NOMO-1 treated with DMSO at 0.1 percent for 48 hours (cell line): ENCODE measurements around the gene THNSL1.
"Not testable (repeated sequence)": the region's sequence is repeated elsewhere in the genome, so short reads cannot be mapped to it uniquely, and the experiment has no call there.

Source experiments
- DNase-seq: peaks from one replicate; lab custom pipeline; 2025; ENCODE audit not compliant: unreplicated experiment; lab: John Stamatoyannopoulos, UW

The THNSL1 gene, protein sequence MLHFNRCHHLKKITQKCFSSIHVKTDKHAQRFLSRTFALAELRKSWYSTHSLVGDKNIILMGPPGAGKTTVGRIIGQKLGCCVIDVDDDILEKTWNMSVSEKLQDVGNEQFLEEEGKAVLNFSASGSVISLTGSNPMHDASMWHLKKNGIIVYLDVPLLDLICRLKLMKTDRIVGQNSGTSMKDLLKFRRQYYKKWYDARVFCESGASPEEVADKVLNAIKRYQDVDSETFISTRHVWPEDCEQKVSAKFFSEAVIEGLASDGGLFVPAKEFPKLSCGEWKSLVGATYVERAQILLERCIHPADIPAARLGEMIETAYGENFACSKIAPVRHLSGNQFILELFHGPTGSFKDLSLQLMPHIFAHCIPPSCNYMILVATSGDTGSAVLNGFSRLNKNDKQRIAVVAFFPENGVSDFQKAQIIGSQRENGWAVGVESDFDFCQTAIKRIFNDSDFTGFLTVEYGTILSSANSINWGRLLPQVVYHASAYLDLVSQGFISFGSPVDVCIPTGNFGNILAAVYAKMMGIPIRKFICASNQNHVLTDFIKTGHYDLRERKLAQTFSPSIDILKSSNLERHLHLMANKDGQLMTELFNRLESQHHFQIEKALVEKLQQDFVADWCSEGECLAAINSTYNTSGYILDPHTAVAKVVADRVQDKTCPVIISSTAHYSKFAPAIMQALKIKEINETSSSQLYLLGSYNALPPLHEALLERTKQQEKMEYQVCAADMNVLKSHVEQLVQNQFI

DNA sequence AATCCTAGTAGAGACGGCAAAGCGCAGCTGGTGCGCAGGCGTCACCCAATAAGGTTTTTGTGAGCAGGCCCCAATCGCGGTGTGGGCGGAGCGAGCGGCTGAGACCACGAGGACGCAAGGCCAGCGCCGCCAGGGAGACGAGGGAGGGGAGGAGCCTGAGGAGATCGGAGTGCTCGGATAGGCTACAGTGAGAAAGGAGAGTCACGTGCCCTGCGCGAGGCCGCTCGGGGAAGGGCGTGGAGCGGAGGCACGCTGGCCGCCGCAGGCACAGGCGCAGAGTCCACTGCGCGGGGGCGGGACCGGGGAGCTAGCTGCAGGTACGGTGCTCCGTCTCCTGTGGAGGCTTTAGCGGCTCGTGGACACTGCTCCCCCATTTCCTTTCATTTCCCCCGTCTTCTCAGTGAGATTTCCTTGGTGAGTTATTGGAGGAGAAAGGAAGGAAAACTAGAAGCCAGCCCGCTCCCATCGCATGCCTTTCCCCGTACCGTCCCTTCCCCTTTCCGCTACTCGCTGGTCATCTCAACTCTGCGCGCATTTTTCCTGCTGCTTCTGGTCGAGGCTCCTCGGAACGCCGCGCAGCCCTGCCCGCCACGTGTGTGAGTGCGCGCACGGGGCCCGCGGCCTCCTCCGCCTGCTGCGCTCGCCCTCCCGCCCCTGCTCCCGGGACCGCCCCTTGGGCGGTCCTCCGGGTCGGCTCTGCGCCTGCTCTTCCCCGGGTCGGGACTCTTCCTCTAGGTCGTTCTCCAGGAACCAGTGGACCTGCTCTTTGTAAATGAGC is at the start of gene THNSL1:
TSS of gene THNSL1 (plus strand) at position 237 of the 778 bp plus-strand sequence. CDS start 6,612 bp downstream, outside the sequence.
- DNase-seq, result peak; percentile 99

DNA sequence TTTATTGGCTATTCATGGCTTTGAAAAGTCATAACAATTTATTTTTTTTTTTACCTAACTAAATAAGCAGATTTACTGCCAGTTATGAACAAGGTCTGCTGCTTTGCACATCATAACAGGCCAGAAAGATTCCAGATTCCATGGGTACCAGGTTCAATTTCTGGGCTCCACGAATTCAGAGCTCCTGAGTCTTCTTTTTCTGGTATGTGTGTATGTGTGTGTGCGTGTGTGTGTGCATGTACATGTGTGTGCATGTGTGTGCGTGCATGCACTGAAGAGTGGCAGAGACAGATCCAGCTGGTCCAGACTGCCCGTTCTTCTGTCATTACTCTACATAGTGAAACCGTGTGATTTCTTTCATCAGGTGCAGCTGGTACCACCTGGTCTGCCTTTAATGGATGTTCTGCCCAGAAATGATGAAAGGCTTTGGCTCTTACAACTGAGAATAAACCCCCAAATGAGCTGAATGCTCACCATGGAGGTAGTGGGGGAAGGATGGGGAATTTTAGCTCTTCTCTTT is 49.4 kb upstream of the THNSL1 start:
- no peak for DNase-seq

- DNase-seq, result no peak
Observed at GRCh38 chr10:24968349-24968748, 48.1 kb upstream of the THNSL1 start.

DNA sequence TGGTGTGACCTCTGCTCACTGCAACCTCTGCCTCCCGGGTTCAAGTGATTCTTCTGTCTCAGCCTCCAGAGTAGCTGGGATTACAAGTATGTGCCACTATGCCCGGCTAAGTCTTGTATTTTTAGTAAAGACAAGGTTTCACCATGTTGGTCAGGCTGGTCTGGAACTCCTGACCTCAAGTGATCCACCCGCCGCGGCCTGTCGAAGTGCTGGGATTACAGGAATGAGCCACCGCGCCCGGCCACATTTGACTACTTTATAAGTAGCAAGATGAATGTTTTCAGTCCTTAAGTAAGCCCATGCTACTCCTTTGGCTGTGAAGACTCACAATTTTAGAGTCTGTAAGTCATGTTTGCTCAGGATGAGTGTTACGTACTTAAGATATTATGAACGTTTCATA is 47.5 kb upstream of the THNSL1 start:
- not testable (repeated sequence) for DNase-seq

GRCh38 chr10:24969841-24970281 is 46.6 kb upstream of the THNSL1 start:
- no peak for DNase-seq

DNA sequence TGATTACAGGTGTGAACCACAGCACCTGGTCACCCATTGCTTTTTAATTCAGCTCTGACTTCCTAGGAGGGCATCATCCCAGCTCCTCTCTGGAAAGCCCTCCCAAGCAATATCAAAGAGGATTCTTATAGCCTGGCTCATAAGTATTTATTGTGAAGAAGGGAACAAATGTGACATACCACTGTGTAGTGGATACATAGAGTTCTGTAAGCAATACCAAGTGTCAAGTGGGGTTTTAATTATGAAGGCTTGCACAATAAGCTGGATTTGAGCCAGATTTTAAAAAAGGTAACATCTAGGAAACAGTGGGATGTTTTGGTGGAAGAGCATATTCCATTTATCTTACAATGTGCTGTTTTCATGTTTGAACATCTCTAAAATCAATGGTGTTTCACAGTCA is 45.0 kb upstream of the THNSL1 start:
- DNase-seq, result no peak

DNA sequence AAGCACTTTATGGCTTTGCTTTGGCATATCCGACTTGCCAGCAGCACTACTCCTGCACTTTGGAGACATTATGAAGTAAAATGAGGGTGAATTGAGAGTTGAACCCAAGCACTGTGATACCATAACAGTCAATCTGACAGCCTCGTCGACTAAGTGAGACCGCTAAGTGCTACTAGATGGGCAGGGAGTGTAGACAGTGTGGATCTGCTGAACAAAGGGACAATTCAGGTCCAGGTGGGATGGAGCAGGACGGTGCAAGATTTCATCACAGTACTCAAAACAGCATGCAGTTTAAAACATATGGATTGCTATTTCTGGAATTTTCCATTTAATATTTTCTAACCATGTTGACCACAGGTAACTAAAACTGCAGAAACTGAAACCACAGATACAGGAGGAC is 43.2 kb upstream of the THNSL1 start:
- DNase-seq, result no peak

GRCh38 chr10:24974976-24975375 is 41.4 kb upstream of the THNSL1 start:
- no peak for DNase-seq

GRCh38 chr10:24979685-24980084 is 36.7 kb upstream of the THNSL1 start:
- no peak for DNase-seq

DNA sequence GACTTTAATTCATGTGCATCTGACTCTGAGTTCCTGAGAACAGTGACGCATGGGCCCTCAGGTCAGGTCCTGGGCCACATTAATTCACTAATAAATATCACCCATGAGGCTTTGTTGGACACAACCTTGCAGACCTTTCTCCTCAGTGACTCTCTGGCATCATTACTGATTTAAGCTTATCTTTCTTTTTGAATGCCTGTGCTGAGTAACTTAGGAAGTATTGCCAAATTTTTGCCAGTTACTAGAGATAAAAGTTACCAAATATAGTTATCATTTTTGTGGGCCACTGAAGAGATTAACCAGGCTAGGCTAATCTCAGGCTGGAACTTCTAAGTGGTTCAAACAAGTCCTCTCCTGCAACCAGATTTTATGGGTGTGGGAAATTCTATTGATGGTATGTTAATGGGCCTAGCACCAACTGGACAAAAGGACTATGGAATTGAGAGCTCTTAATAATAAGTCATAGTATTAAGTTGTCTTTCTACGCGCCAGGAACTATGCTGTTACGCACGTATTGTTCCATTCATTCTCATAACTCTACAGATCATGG is 35.2 kb upstream of the THNSL1 start:
- no peak for DNase-seq

DNA sequence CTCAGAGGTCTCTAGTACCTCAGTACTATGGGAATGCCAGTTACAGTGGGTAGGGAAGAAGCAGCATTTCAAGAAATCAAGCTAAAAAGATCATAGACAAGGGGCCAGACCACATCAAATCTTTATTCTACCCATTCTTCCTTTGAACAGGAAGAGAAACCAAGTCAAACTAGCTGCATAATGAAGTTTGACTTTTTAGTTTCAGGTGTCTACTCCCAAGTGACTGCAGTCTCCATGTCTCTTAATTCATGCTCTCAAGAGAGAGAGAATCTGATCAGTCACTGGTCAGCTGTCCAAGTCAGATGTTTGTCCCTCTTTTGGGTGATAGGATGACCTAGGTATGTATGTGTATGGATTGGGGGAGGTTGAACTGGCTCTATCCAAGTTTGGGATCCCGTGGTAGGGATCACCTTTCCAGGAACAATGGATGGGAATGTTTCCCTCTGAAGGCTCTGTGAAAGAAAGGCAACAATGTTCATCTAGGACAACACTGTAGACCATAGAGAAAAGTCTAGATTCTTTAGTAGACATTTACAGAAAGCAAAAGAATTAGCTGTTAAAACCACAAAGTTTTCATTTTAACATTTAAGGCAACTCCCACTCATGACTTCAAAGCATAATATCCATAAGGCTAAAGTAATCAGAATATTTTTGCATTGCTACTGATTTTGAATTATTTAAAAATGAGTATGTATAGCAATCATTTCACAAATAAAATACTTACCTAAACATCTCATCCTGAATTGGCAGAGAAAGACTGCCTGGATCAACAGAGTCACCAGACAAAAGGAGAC is 33.9 kb upstream of the THNSL1 start:
- DNase-seq, result no peak

DNA sequence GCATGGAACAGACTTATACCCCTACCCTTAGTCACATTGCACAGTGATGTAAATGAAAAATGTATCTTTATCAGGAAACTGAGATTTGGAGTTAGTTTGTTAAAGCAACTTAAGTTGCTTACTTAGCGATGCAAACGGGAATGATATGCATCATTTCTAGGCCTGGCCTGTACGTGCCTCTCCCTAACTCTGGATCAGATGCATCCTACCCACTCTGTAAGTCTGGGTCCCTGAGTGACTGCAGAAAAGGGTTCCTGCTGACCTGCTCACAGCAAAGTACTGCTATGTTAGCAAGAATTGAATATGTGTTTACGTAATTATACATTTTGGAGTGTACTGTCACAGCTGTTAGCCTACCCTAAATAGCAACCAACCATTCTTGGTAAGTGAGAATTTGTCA is 33.3 kb upstream of the THNSL1 start:
- DNase-seq, result no peak

DNA sequence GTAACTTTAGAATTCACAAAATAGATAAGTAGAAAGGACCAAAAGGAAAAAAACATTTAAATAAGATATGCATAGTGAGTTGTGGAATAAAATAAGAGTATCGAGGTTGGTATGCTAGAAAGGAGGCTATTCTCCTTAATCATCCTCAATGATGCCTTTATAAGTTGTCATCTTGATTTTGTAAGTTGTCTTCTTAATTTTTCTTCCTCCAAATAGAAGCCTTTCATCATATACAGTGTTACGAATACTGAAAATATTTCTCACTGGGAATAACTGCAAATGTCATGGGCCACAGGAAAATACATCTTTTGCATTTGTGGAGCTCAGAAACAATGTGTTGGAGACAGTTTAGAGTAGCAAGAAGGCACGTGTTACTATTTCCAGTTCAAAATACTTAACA is 32.5 kb upstream of the THNSL1 start:
- DNase-seq, result no peak

DNA sequence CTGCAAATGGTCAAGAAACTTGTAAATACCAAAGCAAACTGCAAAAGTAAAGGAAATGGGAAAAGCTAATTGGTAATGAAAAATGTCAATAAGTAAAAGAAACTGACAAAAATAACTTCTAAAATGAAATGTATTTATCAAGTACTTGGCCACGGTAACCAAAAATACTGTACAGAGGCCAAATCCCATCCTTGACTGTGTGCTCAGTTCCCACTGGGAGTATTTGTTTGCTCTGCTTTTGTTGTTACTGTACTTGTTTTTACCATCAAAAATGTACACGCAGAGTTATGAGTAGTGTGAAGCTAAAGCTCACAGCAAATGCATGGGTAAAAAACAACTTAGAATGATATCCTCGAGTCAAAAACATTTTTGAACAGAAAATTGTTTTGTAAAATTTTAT is 31.5 kb upstream of the THNSL1 start:
- no peak for DNase-seq

DNA sequence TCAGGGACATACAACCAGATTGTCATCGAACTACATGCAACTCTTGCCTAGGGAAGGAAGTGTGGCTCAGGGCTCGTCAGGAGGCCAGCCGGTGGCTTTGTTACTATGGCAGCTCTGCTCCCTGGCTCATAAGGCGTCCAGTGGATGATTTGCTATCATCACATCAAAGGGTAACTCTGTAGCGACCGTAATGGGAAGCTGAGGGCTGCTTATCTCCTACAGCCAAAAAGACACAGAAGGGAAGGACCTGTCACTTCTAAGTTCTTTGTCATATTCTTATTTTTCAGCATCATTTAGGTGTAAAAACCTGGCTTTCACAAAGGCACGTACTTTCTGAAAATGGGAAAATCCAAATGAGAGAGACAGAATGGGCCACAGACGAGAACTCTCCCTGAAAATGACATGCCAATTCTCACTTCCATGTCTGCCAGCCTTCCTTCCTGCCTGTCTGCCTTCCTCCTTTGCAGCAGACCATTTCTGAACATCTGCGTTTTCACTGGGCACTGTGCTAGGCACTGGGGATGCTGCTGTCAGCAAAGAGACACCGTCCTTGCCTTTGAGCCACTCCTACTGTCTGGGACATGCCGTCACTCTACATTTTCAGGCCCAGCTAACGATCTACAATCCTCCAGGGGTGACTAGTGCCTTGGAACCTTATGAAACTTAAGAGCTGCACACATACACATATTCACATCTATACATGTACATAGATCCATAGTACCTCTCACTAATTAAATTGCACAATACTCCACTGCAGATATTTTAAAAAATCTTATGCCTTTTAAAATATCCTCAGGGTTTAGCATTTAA is 27.4 kb upstream of the THNSL1 start:
- DNase-seq, result no peak

DNA sequence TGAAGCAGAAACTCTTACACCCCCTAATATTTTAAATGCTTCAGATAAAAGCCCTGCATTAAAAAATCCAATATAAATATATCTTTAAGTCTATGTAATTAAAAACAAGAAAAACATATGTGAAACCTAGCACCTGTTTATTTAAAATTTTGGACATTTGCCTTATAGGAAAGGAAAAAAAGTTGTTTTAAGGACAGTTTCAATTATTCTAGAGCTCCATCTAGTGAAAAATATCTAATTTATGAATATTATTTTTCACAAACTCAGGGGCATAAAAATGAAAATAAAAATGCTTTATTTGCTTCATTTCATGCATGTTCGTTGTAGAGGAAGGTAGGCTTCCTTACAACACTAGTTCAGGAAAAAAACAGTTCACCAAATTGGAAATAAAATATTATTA is 26.5 kb upstream of the THNSL1 start:
- no peak for DNase-seq

GRCh38 chr10:24991298-24991697 is 25.1 kb upstream of the THNSL1 start:
- no peak for DNase-seq

DNA sequence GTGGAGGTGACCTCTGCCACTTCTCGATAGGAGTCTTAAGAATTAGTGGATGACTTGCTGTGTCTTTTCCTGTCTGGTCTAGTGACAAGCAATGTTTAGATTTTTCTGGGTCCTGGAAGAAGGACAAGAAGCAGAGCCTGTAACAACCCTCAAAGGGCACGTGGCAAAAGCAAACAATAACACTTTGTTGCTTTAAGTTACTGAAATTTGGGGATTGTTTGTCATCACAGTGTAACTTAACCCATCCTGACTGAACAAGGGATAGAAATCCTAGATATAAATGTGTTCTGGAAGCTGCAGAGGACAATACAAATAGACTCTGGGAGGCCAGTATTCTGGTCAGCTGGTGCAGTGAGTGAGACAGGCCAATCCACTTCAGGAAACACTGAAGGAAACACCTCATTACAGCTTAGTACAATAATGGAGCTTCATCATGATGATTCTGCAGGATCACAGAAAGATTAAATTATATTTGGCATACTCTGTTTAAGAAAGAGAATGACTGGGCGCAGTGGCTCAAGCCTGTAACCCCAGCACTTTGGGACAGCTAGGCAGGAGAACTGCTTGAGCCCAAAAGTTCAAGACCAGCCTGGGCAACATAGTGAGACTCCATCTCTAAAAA is 23.8 kb upstream of the THNSL1 start:
- no peak for DNase-seq
